ENCODE data around the gene C1QTNF6.
"Not testable (repeated sequence)": the region's sequence is repeated elsewhere in the genome, so short reads cannot be mapped to it uniquely, and the experiment has no call there.

C1QTNF6 gene

GRCh38 chr22:37175414-37176281 is 12.4 kb downstream of the C1QTNF6 start:
- DNase-seq, result no peak

DNA sequence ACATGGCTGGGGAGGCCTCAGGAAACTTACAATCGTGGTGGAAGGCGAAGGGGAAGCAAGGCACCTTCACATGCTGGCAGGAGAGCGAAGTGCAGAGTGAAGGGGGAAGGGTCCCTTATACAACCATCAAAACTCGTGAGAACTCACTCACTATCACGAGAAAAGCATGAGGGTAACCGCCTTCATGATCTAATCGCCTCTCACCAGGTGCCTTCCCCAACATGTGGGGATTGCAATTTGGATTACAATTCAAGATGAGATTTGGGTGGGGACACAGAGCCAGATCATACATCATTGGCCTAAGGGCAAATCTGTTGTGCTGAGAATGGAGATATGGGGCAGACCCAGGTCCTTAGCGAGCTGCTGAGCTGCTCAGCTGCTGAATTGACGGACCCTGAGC is 13.1 kb downstream of the C1QTNF6 start:
- DNase-seq, result no peak

GRCh38 chr22:37173709-37174108 is 14.3 kb downstream of the C1QTNF6 start:
- no peak for DNase-seq

GRCh38 chr22:37172266-37173245 is 15.5 kb downstream of the C1QTNF6 start:
- DNase-seq, result no peak

GRCh38 chr22:37171662-37172061 is 16.4 kb downstream of the C1QTNF6 start:
- no peak for DNase-seq

DNA sequence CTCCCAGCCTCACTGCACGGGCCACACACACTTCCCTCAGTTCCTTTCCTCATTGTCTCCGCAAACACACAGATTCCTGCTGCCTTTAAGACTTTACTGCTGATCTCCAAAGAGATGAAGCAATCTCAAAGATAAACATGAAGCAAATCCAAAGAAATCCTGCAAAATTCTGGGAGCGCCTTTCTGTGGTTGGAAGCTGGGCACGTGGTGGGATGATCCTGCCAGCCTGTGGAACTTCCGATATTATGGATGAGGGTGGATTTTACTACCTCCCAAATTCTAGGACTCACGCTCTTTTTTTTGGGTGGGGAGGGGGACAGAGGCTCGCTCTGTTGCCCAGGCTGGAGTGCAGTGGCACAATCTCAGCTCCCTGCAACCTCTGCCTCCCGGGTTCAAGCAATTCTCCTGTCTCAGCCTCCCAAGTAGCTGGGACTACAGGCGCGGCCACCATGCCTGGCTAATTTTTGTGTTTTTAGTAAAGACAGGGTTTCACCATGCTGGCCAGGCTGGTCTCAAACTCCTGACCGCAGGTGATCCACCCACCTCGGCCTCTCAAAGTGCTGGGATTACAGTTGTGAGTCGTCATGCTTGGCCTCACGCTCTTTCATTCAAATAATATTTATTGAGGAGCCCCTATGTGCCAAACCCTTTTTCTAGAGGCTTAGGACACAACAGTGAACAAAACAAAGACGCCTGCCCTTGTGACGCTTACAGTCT is 17.2 kb downstream of the C1QTNF6 start:
- DNase-seq, result not testable (repeated sequence)

DNA sequence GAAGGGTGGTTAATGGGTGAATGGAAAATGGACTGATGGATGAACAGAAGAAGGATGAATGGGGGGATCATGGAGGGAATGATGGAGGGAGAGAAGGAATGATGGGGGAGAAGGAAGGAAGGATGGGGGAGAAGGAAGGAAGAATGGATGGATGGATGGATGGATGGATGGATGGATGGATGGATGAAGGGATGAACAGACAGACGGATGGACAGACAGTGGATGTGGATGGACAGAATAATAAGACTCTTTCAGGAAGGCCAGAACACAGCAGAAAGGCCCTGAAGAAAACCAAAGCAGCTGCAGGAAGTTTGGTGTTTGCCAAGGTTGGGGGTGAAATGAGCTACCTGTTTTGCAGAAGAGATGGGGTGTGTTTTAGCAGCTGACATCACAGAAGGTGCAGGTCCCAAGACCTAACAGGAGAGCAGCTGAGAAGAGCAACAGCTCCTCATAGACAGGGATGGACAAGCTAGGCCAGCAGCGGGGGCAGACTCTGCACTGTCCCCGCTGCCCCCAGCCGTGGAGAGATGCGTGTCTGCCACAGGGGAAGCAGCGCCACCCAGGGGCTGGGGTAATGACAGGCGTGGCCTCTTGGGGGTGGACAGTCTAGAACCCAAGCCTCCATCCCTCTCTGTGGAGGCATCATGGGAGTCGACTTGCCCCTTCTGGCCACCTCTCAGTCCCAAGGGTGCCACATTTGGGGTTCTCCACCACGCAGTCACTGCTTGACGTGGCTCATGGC is 17.9 kb downstream of the C1QTNF6 start:
- DNase-seq, result no peak

DNA sequence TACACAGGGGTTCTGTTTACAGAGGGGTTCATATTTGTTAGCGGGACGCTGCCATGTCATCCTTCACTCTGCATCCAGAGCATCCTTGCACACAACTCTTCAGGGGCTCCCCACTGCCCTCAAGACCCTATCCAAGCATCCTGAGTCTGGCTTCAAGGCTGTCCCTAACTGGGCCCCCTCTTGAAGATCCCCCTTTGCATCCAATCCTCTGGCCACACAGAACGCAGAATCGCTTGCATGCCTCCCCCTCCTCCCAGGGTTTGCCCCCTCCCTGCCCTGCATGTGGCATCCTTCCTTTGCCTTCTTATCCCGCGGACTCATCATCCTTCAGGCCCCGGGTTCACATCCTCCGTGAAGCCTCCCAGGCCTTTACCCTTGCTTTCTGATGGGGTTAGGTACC is 18.6 kb downstream of the C1QTNF6 start:
- no peak for DNase-seq

DNA sequence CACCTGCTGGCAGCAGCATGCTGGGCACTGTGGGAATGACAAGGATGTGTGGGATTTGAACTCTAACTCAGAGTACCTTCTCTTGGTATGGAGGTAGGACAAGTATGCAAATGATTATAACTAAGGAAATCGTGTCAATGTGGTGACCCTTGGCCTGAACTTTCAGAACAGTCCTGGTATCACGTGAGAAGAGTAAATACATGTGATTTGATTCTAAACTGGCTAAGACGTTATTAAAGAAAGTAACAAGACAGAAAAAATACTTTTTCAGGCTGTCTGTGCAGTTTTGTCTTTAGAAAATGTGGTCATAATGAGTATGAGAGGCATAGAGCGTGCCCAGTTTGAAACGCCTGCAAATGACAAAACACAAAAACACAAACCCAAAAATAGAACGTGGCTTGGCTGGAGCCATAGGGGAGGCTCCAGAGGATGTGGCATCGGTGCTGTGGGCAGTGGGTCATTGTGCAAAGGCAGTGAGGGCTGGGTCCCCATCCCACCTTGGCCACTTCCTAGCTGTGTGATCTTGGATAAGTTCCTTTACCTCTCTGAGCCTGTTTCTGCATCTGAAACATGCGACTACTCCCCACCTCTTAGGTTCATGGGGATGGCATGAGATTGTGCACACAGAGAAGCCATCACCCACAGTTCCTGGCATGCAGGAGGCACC is 19.9 kb downstream of the C1QTNF6 start:
- no peak for DNase-seq

GRCh38 chr22:37167176-37167980 is 20.7 kb downstream of the C1QTNF6 start:
- no peak for DNase-seq

- no peak for DNase-seq
Observed at GRCh38 chr22:37166675-37167066, 21.4 kb downstream of the C1QTNF6 start.

DNA sequence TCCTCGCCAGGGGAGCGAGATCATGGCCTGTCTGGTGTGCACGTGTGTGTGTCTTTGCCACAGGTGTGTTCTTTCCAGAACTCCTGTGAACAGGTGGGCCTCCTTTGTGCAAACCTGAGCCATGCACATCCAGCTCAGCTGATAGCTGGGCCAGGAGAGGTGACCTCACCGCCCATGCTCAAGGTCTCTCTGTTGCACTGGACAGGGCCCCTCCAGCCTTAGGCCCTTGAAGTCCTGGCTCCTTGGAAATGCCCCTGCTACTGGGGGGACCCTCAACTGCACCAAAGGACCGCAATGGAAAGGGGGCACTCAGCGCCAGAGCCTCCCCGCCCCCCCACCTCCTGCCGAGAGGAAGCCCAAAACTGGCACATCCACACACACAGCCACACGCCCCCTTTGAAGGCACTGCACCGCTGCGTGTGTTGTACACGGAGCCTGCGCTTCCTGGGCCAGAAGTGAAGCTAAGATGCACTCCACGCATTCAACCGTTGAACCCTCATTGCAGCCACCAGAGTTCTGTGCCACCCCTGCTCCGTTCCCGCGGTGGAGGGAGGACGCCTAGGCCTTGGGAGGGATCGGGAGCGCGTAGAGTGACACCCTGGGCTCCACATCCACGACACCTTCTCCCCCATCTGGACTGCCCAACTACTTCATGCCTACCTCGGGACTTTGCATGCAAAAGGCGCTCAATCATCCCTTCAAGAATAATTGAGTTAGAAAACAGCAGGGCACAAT is 21.9 kb downstream of the C1QTNF6 start:
- no peak for DNase-seq

GRCh38 chr22:37165066-37165465 is 23.0 kb downstream of the C1QTNF6 start:
- no peak for DNase-seq

- DNase-seq, result no peak
Observed at GRCh38 chr22:37164505-37164887, 23.6 kb downstream of the C1QTNF6 start.

- no peak for DNase-seq
Observed at GRCh38 chr22:37163575-37164504, 24.2 kb downstream of the C1QTNF6 start.

DNA sequence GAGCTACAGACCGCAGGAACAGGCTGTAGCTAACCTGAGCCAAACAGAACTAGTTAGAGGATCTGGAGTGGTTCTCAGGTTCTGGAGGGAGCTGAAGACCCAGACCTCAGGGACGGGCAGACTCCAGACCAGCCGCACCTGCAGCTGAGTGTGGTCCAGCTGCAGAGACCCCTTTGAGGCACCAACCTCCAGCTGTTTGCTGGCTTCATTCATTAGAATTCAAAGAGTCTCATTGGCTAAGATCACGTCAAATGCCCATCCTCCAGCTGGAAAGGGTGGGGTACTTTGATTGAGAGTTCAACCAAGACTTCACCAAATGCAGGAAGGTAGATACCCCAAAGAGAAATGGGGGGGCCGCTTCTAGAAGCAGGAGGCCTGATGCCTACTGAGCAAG is 25.0 kb downstream of the C1QTNF6 start:
- DNase-seq, result no peak

- no peak for DNase-seq
Observed at GRCh38 chr22:37162221-37163095, 25.6 kb downstream of the C1QTNF6 start.

DNA sequence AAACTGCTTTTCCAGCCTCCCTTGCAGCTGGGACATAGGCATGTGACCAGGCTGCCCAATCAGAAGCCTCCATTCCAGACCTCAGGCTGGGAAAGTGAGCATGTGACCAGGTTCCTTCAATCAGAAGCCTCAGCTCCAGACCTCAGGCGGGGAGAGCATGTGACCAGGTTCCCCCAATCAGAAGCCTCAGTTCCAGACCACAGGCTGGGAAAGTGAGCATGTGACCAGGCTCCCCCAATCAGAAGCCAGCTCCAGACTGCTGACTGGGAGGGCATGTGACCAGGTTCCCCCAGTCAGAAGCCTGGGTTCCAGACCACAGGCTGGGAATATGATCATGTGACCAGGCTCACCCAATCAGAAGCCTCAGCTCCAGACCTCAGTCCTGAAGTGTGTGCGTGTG is 26.6 kb downstream of the C1QTNF6 start:
- DNase-seq, result no peak
